WTC11 (cell line): Measurements from ENCODE around the gene CCDC59. TPM values are rescaled to one million over a fixed set of nuclear protein-coding genes. Genes with fewer than 3 reads are reported as not detected.

Source experiments
- ATAC-seq: fragments of 200-7000 bp; cut with Tn5 transposase; 2 replicates; pipeline ENCODE4 v1.10.0; 2021; ENCODE audit warnings: mild to moderate bottlenecking, moderate library complexity
- CTCF ChIA-PET: fragments of 300-600 bp; sonication (Branson Sonifier 250); formaldehyde crosslinking; loops from one replicate; lab custom pipeline; 2021; ENCODE audit warnings: antibody characterized with exemption; lab: Charles Lee
- POLR2A ChIA-PET: fragments of 350-600 bp; sonication (Branson Sonifier 250); formaldehyde crosslinking; loops from one replicate; lab custom pipeline; 2021; ENCODE audit warnings: antibody characterized with exemption; lab: Charles Lee
- DNase-seq: peaks from one replicate; pipeline ENCODE4 v3.0.0; 2021; ENCODE audit warnings: low spot score
- H3K27ac Mint-ChIP-seq: 2 replicates; pipeline ENCODE4 v1.8.0; 2021; ENCODE audit warnings: mixed read lengths
- H3K27me3 Mint-ChIP-seq: 2 replicates; pipeline ENCODE4 v1.8.0; 2021; ENCODE audit warnings: low read depth, mild to moderate bottlenecking, moderate library complexity, mixed read lengths
- H3K36me3 Mint-ChIP-seq: 2 replicates; pipeline ENCODE4 v1.8.0; 2021; ENCODE audit warnings: mixed read lengths
- H3K4me1 Mint-ChIP-seq: 2 replicates; pipeline ENCODE4 v1.8.0; 2022; ENCODE audit warnings: mixed read lengths
- H3K4me3 Mint-ChIP-seq: 2 replicates; pipeline ENCODE4 v1.8.0; 2021; ENCODE audit warnings: mild to moderate bottlenecking, moderate library complexity, mixed read lengths
- H3K9me3 Mint-ChIP-seq: 2 replicates; pipeline ENCODE4 v1.8.0; 2021; ENCODE audit warnings: mixed read lengths
- ELF4 ChIP-seq: sonication (generic); formaldehyde crosslinking; IDR thresholded peaks from 2 replicates; pipeline ENCODE4 v1.8.1; 2022; ENCODE audit warnings: low read depth, mild to moderate bottlenecking, moderate library complexity, missing genetic modification reagents
- ETV6 ChIP-seq: sonication (generic); formaldehyde crosslinking; IDR thresholded peaks from 2 replicates; pipeline ENCODE4 v1.8.1; 2022; ENCODE audit warnings: mild to moderate bottlenecking, missing genetic modification reagents
- FOXK1 ChIP-seq: sonication (generic); formaldehyde crosslinking; IDR thresholded peaks from 2 replicates; pipeline ENCODE4 v1.8.0; 2022; ENCODE audit warnings: mild to moderate bottlenecking, moderate library complexity, missing genetic modification reagents
- GABPB1 ChIP-seq: sonication (generic); formaldehyde crosslinking; IDR thresholded peaks from 2 replicates; pipeline ENCODE4 v1.8.1; 2023; ENCODE audit warnings: mild to moderate bottlenecking, missing genetic modification reagents
- HMGXB4 ChIP-seq: sonication (generic); formaldehyde crosslinking; IDR thresholded peaks from 2 replicates; pipeline ENCODE4 v1.8.1; 2023; ENCODE audit warnings: mild to moderate bottlenecking, moderate library complexity, missing genetic modification reagents
- IRF2 ChIP-seq: sonication (generic); formaldehyde crosslinking; IDR thresholded peaks from 2 replicates; pipeline ENCODE4 v1.8.0; 2022; ENCODE audit warnings: low read depth, missing genetic modification reagents, borderline replicate concordance
- KAT7 ChIP-seq: sonication (generic); formaldehyde crosslinking; IDR thresholded peaks from 2 replicates; pipeline ENCODE4 v1.8.1; 2023; ENCODE audit warnings: missing genetic modification reagents, mild to moderate bottlenecking, borderline replicate concordance
- MYBL2 ChIP-seq: sonication (generic); formaldehyde crosslinking; IDR thresholded peaks from 2 replicates; pipeline ENCODE4 v1.8.1; 2023; ENCODE audit warnings: mild to moderate bottlenecking, moderate library complexity, missing genetic modification reagents
- NR1H2 ChIP-seq: sonication (generic); formaldehyde crosslinking; IDR thresholded peaks from 2 replicates; pipeline ENCODE4 v1.9.0; 2021; ENCODE audit warnings: mild to moderate bottlenecking, moderate library complexity, missing genetic modification reagents
- NR3C1 ChIP-seq: sonication (generic); formaldehyde crosslinking; conservative IDR thresholded peaks from 2 replicates; pipeline ENCODE4 v1.8.1; 2023; ENCODE audit warnings: low read depth, mild to moderate bottlenecking, missing genetic modification reagents
- PRDM15 ChIP-seq: sonication (generic); formaldehyde crosslinking; IDR thresholded peaks from 2 replicates; pipeline ENCODE4 v1.8.0; 2022; ENCODE audit warnings: missing genetic modification reagents
- SMAD3 ChIP-seq: sonication (generic); formaldehyde crosslinking; IDR thresholded peaks from 2 replicates; pipeline ENCODE4 v1.8.0; 2022; ENCODE audit warnings: missing genetic modification reagents, mild to moderate bottlenecking, borderline replicate concordance
- SP1 ChIP-seq: sonication (generic); formaldehyde crosslinking; conservative IDR thresholded peaks from 2 replicates; pipeline ENCODE4 v1.8.1; 2022; ENCODE audit warnings: missing genetic modification reagents
- ZBTB21 ChIP-seq: sonication (generic); formaldehyde crosslinking; IDR thresholded peaks from 2 replicates; pipeline ENCODE4 v1.8.1; 2023; ENCODE audit warnings: mild to moderate bottlenecking, missing genetic modification reagents, borderline replicate concordance
- ZNF121 ChIP-seq: sonication (generic); formaldehyde crosslinking; IDR thresholded peaks from 2 replicates; pipeline ENCODE4 v1.8.0; 2023; ENCODE audit warnings: missing genetic modification reagents
- ZNF396 ChIP-seq: fragments of 250-450 bp; sonication (Bioruptor Pico); IDR thresholded peaks from 2 replicates; pipeline ENCODE4 v1.8.0; 2021; ENCODE audit warnings: mild to moderate bottlenecking, moderate library complexity, borderline replicate concordance
- total RNA-seq: library from RNA; stranded (reverse); gene quantifications from 3 replicates; pipeline ENCODE4 v1.2.3, GENCODE V29; 2021
- TF ChIP-seq, protein P1 (sequence below): sonication (generic); formaldehyde crosslinking; IDR thresholded peaks from 2 replicates; pipeline ENCODE4 v1.8.1; 2022; ENCODE audit warnings: low read depth, missing genetic modification reagents, borderline replicate concordance
- TF ChIP-seq, protein P2 (sequence below): fragments of 250-450 bp; sonication (Bioruptor Pico); IDR thresholded peaks from 2 replicates; pipeline ENCODE4 v1.9.0; 2021; ENCODE audit warnings: mild to moderate bottlenecking, borderline replicate concordance
- TF ChIP-seq, protein P3 (sequence below): sonication (generic); formaldehyde crosslinking; IDR thresholded peaks from 2 replicates; pipeline ENCODE4 v1.8.0; 2023; ENCODE audit warnings: missing genetic modification reagents
- TF ChIP-seq, protein P4 (sequence below): sonication (generic); formaldehyde crosslinking; IDR thresholded peaks from 2 replicates; pipeline ENCODE4 v1.8.1; 2022; ENCODE audit warnings: low read depth, mild to moderate bottlenecking, moderate library complexity, missing genetic modification reagents, borderline replicate concordance

Gene CCDC59
- total RNA-seq, 1 experiment from 2014 or later = 49.2 TPM

DNA sequence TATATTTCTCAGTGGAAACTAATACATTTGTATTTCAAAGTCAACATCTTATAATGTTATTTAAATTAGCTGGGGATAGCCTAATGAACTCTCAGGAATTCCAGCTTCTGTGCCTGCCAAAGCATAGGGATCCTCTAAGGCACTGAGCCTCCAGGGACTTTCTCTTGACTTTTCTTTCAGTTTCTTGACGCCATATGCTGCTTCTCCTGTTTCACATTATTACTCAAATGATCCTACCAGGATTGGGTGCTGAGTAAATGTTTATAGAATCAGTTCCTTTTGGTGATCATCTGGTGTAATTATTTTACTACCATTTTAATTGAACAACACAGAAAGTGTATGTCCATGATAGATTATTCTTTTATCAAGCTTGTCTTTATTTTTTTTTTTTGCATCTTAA is 8.0 kb upstream of the CCDC59 start:
- H3K4me3 Mint-ChIP-seq = no peak overlapping the region
- ChIA-PET POLR2A (no interaction called here), CTCF (no interaction called here)
- 0 out of 2 replicates have a peak, but pooled peaks have one; percentile 38 for ATAC-seq
- DNase-seq = no peak
- peaks cover 20% of the 10 kb centered on the region for H3K9me3 Mint-ChIP-seq
- H3K27me3 Mint-ChIP-seq = no peaks in the 10 kb centered on the region
- peaks cover 27% of the 10 kb centered on the region for H3K36me3 Mint-ChIP-seq
- peaks cover 18% of the 10 kb centered on the region for H3K4me1 Mint-ChIP-seq
- TF ChIP-seq ELF4 = no peak
- TF ChIP-seq, protein P1, sequence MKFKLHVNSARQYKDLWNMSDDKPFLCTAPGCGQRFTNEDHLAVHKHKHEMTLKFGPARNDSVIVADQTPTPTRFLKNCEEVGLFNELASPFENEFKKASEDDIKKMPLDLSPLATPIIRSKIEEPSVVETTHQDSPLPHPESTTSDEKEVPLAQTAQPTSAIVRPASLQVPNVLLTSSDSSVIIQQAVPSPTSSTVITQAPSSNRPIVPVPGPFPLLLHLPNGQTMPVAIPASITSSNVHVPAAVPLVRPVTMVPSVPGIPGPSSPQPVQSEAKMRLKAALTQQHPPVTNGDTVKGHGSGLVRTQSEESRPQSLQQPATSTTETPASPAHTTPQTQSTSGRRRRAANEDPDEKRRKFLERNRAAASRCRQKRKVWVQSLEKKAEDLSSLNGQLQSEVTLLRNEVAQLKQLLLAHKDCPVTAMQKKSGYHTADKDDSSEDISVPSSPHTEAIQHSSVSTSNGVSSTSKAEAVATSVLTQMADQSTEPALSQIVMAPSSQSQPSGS = no peak
- no peak for TF ChIP-seq NR1H2 (CRISPR knock-in tag)
- TF ChIP-seq IRF2 (CRISPR knock-in tag) = no peak
- TF ChIP-seq, protein P2, sequence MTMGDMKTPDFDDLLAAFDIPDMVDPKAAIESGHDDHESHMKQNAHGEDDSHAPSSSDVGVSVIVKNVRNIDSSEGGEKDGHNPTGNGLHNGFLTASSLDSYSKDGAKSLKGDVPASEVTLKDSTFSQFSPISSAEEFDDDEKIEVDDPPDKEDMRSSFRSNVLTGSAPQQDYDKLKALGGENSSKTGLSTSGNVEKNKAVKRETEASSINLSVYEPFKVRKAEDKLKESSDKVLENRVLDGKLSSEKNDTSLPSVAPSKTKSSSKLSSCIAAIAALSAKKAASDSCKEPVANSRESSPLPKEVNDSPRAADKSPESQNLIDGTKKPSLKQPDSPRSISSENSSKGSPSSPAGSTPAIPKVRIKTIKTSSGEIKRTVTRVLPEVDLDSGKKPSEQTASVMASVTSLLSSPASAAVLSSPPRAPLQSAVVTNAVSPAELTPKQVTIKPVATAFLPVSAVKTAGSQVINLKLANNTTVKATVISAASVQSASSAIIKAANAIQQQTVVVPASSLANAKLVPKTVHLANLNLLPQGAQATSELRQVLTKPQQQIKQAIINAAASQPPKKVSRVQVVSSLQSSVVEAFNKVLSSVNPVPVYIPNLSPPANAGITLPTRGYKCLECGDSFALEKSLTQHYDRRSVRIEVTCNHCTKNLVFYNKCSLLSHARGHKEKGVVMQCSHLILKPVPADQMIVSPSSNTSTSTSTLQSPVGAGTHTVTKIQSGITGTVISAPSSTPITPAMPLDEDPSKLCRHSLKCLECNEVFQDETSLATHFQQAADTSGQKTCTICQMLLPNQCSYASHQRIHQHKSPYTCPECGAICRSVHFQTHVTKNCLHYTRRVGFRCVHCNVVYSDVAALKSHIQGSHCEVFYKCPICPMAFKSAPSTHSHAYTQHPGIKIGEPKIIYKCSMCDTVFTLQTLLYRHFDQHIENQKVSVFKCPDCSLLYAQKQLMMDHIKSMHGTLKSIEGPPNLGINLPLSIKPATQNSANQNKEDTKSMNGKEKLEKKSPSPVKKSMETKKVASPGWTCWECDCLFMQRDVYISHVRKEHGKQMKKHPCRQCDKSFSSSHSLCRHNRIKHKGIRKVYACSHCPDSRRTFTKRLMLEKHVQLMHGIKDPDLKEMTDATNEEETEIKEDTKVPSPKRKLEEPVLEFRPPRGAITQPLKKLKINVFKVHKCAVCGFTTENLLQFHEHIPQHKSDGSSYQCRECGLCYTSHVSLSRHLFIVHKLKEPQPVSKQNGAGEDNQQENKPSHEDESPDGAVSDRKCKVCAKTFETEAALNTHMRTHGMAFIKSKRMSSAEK (CRISPR knock-in tag) = no peak
- TF ChIP-seq MYBL2 = no peak
- no peak for TF ChIP-seq GABPB1
- no peak for TF ChIP-seq PRDM15
- TF ChIP-seq, protein P3, sequence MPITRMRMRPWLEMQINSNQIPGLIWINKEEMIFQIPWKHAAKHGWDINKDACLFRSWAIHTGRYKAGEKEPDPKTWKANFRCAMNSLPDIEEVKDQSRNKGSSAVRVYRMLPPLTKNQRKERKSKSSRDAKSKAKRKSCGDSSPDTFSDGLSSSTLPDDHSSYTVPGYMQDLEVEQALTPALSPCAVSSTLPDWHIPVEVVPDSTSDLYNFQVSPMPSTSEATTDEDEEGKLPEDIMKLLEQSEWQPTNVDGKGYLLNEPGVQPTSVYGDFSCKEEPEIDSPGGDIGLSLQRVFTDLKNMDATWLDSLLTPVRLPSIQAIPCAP (CRISPR knock-in tag) = no peak
- TF ChIP-seq ZNF396 (CRISPR knock-in tag) = no peak
- no peak for TF ChIP-seq FOXK1
- no peak for TF ChIP-seq ZNF121
- no peak for TF ChIP-seq SMAD3 (CRISPR knock-in tag)
- no peak for TF ChIP-seq SP1 (CRISPR knock-in tag)
- H3K27ac Mint-ChIP-seq = peak overlapping the region; percentile 79; the same call in 1 of the 2 replicates

DNA sequence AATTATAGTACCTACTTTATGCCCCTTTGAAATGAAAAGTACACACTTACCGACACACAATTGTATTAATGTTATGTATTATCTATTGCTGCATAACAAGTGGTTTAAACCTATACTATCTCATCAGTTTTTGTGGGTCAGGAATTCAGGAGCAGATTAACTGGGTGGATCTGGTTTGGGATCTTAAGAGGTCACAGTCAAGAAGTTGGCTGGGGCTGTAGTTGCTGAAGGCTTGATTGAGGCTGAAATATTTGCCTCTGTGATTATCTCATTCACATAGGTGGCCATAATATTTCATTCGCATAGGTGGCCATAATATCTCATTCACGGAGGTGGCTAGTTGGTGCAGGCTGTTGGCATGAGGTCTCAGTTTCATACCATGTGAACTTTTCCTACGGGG is 5.8 kb upstream of the CCDC59 start:
- peaks cover 27% of the 10 kb centered on the region for H3K4me1 Mint-ChIP-seq
- no peak overlapping the region for H3K27ac Mint-ChIP-seq
- POLR2A ChIA-PET = no interaction called here
- TF ChIP-seq NR3C1 (CRISPR knock-in tag) (no peak), ZBTB21 (CRISPR knock-in tag) (no peak), ETV6 (CRISPR knock-in tag) (no peak), HMGXB4 (CRISPR knock-in tag) (no peak), KAT7 (CRISPR knock-in tag) (no peak)
- TF ChIP-seq, protein P4, sequence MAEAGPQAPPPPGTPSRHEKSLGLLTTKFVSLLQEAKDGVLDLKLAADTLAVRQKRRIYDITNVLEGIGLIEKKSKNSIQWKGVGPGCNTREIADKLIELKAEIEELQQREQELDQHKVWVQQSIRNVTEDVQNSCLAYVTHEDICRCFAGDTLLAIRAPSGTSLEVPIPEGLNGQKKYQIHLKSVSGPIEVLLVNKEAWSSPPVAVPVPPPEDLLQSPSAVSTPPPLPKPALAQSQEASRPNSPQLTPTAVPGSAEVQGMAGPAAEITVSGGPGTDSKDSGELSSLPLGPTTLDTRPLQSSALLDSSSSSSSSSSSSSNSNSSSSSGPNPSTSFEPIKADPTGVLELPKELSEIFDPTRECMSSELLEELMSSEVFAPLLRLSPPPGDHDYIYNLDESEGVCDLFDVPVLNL (CRISPR knock-in tag) = no peak

More for the DNA sequence above, 5.8 kb upstream of the CCDC59 start:
- no peak for ATAC-seq
- Mint-ChIP-seq H3K27me3 (no peaks in the 10 kb centered on the region; the same call in 1 of the 2 replicates), H3K9me3 (peaks cover 9% of the 10 kb centered on the region), H3K4me3 (no peak overlapping the region), H3K36me3 (peaks cover 15% of the 10 kb centered on the region)
- CTCF ChIA-PET = no interaction called here
- DNase-seq = no peak
